DMS 273 treated with DMSO at 0.1 percent for 48 hours (cell line): ENCODE measurements around the gene GRIA2.

Experiments
- DNase-seq: peaks from one replicate; lab custom pipeline; 2025; lab: John Stamatoyannopoulos, UW

Gene GRIA2

DNA sequence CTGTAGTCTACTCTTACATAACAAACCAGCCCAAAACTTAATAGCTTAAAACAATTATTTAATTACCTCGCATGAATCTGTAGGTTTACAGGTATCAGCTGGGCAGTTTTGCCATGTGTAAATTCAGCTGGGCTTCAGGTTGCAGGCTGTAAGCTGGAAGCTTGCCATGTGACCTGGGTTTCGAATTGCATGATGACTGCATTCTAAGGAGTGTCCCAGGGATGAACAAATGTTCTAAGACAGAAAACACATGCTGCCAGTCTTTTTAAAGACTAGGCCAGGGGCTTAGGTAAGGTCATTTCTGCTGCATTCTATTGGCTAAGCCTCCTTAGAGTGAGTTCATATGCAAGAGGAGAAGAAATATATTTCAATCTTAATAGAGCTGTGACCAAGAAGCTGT is 44.8 kb downstream of the GRIA2 start:
- peak; percentile 45 for DNase-seq

DNA sequence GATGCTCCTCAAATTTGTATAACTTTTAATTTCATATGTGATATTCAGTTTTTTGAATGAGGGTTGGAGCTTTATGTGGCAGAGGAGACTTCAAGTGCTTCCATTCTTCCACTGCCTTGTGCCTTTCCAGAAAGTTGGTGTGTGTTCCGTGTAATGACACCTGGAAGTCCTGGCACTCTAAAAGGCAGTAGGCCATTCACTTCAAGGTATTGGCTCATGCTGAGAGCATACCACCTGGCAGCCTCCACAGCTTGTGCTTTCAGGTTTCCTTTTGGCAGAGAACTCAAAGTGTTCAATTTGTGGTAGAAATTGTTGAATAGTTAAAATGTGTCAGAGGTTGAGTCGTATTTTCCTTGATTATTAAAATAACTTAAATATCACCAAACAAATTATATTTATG is 49.6 kb downstream of the GRIA2 start:
- no peak for DNase-seq

DNA sequence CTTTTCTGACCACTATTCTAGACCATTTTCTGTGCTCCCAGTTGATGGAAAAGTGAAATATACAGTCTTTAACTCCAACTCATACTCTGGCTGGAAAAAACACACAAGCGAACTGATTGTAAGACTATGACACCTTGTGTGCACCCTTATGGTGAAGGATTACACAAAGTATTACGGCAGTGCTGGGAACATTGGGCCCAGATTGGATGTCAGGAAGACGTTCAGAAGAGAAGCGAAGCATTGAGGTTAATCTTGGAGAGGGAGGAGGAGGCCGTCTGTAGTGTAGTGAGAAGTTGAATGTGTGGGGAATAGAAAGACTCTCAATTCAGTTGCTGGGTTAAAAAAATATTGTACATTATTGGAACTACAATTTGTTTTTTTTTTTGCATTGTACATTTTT is 50.0 kb downstream of the GRIA2 start:
- DNase-seq = no peak

DNA sequence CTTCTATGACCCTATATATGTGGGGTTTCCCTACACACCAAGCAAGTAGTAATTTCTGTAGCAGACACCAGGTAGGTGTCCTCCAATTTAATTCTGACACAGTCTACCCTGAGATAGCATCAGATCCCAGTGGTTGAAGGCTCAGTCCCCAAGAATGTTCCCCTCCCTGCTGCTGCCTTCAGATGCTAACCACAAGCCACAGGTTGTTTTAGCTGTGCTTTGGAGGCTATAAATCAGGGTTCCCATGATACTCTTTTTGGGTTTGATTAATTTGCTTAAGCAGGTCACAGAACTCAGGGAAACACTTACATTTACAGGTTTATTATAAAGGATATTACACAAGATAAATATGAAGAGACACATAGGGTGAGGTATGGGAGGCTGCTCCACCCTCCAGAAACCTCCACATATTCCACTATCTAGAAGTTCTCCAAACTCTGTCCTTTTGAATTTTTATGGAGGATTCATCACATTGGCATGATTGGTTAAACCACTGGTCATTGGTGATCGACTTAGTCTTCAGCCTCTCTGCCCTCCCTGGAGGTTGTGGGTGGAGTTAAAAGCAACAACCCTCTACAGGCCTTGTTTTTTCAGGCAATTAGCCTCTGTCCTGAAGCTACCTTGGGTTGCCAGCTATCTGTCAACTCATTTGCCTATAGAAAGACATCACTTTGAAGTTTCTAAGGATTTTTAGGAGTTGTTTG is 50.8 kb downstream of the GRIA2 start:
- no peak for DNase-seq

DNA sequence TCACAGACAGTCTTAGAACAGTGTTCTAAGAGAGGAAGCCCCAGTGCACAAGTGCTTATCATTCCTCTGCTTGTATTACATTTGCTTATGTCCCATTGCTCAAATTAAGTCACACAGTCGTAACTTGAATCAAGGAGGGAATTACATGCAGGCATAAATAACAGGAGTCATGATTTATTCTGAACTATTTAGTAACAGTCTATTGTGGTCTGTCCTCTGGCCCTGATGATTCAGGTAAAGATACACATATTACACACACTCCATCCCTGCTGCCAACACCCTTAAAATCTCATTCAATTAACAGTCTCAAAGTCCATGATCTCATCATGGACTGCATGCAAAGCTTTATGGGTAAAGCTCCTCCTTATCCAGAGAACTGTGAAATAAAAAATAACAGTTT is 60.1 kb downstream of the GRIA2 start:
- no peak for DNase-seq

DNA sequence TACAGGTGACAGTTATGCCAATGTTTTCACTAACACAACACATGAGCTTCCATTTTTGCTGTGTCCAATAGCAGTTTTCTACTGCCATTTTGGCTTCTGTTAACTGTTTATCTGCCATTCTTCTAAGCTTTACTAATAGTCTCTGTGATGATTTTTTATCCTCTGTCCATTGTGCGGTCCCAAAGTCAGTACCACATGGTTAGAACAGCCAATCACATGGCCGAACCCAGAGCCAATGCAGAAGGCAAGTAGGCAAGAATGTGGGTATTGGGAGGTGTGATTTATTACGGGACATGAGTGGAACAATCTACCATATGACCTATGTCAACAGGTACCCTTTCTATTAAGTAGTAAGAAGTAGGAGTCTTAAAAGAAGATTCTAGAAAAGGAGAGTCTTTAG is 61.5 kb downstream of the GRIA2 start:
- no peak for DNase-seq

DNA sequence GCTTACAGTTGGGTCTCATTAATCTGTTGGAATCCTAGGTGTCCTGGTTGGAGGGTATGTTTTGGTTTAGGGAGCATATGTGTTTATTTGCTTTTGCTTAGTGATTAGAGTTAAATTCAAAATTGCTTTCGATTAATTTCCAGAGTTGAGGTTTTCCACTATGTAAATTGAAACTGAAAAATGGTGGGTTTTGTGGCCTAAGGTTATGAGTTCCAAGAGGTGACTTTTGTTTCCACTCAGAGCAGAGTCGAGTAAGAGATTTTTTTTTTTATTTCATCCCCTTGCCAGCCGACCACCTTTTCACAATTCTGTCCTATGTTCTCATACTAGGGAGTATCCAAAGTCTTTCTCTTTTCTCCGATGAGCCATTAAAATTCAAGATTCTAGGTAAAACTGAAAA is 66.9 kb downstream of the GRIA2 start:
- no peak for DNase-seq

DNA sequence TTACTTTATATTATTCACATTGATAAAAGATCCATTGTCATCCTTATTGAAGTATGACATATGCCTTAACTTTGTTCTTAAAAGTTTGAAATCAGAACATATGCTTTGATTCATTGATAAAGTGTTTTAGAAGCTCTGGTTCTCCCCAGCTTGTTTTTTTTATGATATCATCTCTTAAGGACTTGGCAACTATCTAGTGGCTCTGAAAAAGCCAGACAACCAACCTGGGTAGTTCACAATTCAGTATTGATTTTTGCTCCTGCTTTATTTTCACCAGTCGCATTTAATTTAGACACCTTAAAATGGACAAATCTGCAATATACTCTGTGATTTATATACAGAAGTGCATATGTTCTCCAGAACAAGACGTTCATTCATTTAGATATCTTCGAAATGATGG is 70.1 kb downstream of the GRIA2 start:
- no peak for DNase-seq

DNA sequence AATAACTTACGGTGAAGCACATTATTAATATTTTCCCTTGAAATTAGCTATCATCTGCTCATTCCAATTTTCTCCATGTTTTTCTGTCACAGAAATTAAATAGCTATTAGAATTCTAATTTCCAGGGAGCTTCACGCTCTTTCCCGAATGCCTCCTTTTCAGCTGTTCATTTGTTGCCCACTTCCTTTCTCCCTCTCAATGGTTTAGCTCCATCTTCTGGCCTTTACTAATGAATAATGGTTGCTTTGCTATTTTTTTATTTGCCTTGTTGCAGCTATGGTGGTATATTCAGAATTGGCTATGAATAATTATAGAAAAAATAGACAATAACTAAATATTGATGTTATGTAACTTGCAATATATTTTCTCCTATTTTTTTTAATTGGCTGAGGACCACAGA is 70.5 kb downstream of the GRIA2 start:
- no peak for DNase-seq

DNA sequence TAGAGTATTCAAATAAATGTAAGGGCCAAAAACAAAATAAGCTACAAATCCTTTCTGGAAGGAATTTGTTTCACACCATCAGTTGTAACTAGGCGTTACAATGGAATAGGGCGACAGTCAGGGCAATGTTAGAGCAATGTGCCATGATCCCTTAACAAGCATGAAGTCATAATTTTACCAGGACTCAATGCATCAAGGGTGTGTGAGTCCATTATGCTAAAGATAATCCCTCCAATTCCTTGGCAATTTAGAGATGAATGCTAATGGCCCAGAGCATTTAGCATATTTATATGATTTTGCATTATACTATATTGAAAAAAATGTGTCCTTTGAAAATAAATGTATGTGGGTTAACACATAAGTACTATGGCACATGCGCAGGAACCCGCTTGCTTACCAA is 73.1 kb downstream of the GRIA2 start:
- no peak for DNase-seq

DNA sequence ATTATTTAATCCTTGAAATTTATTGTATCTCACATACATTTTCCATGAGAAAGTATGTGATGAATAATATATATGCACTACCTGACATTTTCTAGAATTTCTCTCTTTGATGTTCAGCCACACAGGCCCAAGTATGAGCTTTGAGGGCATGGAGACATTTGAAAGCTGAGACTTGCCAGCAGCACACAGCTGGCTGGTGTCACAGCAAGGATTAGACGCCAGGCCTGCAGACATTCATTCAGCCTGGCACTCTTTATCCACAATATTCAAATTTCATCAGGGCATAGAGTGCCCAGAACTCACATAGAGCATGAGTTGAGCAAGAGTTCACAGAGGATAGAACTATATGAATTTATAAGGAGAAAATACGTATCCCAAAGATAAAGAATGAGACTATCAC is 74.0 kb downstream of the GRIA2 start:
- DNase-seq = no peak

DNA sequence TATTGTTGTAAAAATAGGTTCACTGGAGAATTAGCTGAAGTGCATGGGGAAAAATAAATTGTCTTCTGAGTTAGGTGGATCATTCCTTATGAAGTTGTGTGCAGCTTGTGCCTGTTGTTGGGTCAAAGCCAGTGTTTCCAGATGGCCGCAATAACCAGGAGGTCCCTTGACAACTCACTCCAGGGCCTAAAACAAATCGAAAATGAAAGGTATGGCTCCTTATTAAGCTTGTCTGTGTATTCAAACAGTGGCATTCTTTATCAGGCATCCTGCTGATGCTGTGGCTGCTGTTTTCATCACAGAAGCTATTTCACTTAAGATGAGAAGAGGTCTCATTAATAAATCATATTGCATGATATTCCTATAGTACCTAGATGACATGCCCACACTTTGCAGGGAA is 80.2 kb downstream of the GRIA2 start:
- peak; percentile 44 for DNase-seq

DNA sequence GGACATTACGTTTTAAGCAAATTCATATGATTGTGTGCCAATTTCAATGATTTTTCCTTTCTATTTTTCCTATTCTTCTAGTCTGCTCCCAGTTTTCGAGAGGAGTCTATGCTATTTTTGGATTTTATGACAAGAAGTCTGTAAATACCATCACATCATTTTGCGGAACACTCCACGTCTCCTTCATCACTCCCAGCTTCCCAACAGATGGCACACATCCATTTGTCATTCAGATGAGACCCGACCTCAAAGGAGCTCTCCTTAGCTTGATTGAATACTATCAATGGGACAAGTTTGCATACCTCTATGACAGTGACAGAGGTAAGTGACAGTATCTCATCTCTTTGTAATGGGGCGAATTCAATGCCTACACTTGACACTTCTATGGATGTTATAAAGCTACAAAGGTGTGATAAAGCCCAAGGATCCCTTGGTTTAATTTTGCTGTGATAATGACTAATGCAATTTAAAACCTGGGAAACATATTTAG is 83.0 kb downstream of the GRIA2 start:
- DNase-seq = no peak

DNA sequence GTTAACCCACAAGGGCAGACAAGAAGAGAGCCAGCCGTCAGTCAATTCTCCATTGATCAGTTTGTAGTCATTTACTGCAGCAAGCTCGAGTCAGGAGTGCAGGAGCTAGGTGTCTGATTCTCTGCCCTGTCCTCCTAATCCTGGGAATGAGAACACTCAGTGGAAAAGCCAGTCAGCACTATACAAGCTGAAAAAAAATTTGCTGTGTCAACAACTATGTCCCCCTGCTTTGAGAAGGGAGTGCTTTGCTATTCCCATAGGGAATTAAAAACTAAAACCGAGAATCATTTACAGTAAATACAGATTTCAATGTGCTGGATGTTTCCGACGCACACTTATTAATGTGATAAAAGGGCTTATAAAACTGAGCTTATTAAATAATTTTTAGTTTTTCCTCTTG is 84.2 kb downstream of the GRIA2 start:
- no peak for DNase-seq

DNA sequence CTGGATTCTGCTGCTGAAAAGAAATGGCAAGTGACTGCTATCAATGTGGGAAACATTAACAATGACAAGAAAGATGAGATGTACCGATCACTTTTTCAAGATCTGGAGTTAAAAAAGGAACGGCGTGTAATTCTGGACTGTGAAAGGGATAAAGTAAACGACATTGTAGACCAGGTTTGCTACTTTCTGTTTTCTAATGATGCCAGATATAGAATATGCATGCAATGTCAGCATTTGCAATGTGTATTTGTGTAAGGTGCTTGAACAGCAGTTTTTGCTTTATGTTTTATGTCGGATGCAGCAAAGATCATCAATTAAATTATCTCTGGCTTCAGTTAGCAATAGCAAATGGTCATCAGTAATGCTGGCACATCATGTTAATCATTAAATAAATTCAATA is 92.2 kb downstream of the GRIA2 start:
- no peak for DNase-seq

DNA sequence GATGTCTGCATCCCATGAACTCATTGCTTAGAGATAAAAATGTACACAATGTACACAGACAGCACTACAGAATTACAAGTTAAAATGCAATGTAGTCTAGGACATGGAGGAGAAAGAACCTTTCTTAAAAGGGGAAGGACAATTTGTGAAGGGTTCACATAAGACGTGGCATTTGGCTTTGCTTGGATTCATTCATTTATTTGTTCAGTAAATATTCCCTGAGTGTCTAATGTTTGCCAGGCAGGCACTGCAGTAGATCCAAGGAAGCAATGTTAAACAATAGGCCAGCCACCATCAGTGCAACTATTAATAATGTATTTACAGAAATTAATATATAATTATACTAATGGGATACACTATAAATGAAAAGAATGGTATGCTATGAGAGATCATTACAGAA is 94.4 kb downstream of the GRIA2 start:
- DNase-seq = no peak

DNA sequence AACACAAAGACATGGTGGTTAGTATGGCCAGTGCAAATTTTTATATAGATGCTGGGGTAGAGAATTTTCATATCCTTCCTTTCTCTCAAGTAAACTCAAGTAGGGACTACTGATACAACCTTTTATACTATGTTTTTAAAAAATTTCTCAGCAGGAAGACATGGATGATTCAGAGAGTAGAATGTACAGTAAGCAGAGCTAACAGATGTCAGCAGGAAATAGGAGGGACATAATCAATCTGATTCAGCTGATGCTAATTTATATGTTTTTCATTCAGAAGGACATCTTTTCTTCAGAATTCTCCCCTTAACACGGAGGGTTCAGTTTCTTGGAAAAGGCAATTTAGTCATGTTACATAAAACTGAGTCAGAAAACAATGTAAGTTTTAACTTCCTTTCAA is 95.4 kb downstream of the GRIA2 start:
- no peak for DNase-seq

DNA sequence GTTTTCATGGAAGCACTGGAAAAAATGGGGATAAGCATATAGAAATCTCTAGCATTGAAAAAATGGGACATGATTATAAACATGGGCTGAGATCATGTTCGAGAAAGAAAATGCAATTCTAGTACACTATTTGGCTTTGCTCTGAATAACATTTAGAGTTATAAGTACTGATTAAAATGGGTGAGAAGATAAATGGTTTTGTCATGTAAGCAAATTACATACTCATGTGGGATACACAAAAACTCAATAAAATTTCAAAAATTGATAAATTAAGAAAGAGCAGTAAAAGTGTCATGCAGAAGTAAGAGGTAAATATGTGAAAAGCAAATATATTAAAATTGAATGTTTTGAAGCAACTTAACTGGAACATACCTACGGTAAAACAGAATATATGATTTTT is 99.6 kb downstream of the GRIA2 start:
- no peak for DNase-seq

DNA sequence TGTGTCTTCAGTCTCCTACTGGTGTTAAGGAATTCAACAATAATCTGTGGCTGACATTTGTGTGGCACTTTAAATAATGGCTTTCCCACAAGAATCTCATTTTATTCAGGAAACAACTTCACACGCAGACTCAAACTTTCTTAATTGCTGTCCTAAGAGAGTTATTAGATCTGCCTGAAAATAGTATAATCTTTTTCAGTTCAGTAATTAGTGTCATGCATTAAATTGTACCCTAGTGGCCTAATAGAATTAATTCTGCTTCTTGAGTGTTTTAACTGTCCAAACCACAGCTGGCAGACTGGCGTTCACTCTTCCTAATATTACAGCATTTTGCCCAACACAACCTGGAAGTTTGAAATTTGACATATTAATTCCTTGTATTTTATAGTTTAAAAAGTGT is 107.1 kb downstream of the GRIA2 start:
- DNase-seq = no peak

DNA sequence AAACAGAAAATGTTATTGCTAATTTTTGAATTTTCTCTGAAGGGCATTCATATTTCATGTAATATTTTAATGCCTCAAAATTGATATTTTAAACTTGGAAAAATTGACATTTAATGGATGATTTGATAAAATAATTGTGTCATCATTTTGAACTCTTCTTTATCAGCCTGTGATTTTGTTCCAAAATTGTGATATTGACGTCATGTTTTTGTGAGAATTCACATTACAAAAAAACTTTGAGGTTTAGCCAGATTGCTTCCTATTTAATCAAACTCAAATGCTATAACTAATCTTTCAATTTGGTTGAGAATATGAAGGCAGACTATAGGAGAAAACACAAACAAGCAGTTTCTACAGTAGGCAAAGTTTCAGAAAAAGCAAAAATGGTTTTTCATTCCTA is 137.4 kb downstream of the GRIA2 start:
- no peak for DNase-seq

DNA sequence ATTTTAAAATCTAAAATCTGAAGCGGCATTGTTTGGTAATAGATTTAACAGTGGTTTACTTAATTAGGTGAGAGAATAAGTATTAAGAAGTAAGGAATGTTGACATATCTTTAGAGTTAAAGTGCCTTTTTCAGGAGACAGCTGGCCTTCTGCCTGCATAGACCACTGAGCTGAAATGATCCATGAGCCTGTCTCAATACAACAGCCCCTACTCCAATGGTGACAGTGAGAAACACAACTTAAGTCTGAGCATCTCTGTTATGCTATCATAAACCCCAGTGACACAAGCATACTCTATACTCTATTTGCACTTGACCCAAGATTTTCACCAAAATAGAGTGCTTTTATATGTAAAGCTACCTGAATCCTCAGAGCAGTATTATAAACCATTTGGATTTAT is 137.9 kb downstream of the GRIA2 start:
- DNase-seq = no peak

DNA sequence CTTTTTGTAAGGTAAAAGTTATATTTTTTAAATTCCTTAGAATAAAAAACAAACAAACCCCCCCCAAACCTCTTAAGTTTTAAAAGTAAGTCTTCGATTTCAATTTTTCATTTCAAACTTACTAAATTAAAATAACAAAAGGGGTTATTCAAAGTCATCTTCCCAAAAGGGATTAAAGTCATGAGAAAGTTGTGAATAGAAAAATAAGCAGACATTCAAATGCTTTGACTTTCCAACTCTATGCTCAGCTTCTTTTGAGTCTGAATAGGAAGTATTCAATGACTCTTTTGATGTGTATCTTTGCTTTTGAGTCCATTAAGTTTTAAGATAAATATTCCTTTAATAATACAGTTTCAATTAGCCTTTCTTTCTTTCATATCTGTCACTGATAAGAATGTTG is 138.3 kb downstream of the GRIA2 start:
- DNase-seq = no peak

DNA sequence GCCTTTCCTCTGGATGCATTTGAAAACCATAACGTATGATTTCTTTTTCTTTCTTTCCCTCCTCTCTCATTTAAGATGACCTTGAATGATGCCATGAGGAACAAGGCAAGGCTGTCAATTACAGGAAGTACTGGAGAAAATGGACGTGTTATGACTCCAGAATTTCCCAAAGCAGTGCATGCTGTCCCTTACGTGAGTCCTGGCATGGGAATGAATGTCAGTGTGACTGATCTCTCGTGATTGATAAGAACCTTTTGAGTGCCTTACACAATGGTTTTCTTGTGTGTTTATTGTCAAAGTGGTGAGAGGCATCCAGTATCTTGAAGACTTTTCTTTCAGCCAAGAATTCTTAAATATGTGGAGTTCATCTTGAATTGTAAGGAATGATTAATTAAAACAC is 142.8 kb downstream of the GRIA2 start:
- no peak for DNase-seq

DNA sequence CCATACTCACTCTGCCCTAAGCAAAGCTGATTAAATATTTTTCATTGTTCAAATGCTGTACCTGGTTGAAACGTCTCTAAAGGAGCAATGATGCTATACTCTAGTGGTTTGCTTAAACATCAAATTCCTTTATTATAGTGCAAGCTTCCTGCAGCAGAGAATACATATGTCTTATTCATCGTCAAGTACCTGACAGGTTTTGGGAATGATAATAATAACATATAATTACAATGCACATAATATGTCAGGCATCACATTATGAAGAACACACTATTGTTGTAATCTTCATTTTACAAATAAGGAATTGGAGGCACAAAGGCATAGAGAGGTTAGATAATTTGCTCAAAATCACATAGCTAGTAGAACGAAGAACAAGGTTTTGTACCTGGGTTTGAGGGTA is 151.6 kb downstream of the GRIA2 start:
- no peak for DNase-seq

DNA sequence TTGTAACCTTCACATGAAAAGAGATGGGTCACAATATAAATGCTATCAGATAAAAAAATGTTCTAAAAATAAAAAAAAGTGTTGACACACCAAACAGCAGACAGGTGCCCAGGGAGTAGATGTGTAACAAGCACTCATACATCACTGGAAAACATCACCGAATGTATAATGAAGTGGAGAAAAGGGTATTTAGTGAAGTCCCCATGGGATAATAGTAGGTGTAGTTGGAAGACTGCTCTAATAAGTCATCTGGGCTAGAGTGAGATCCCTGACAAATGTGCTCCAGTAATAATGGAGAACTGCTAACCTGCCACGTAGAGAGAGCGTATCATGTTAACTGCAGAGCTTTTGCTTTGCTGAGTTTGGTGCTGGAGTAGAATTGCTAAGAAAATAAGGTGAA is 152.0 kb downstream of the GRIA2 start:
- DNase-seq = no peak
